Pancreas (tissue), 10 donors: Measurements from ENCODE around the gene CFAP46. TPM values are rescaled to one million over a fixed set of nuclear protein-coding genes. Genes with fewer than 3 reads are reported as not detected.

Source experiments
- ATAC-seq, 4 donors: fragments of 200-7000 bp; cut with Tn5 transposase; one replicate each; pipeline versions ENCODE4 v1.8.0 to v1.9.1; 2020; ENCODE audit warnings: mild to moderate bottlenecking in 4 of 4, moderate library complexity in 4 of 4
- DNase-seq, 6 donors: peaks; one replicate each; pipeline ENCODE4 v3.0.0-alpha.2; 2020
- FAIRE-seq: peaks from 2 replicates; lab custom pipeline; 2012; peaks lifted over from hg19 to GRCh38; lab: Jason Lieb, UNC
- H3K27ac ChIP-seq, 4 donors: fragments of 200-600 bp; sonication (generic); 1 replicate in 3 of 4; 2 replicates in 1 of 4; pipeline versions ENCODE4 v1.5.0 to v1.8.0; 2020
- H3K27me3 ChIP-seq, 4 donors: fragments of 200-600 bp; one replicate each; pipeline ENCODE4 v1.8.0; 2021
- H3K36me3 ChIP-seq, 3 donors: fragments of 200-600 bp; sonication (generic) in 1 of 3; one replicate each; pipeline versions ENCODE4 v1.5.0 to v1.8.0; 2020 to 2021
- H3K4me1 ChIP-seq, 3 donors: fragments of 200-600 bp; one replicate each; pipeline ENCODE4 v1.8.0; 2021
- H3K4me3 ChIP-seq, 4 donors: fragments of 200-600 bp; sonication (generic) in 2 of 4; one replicate each; pipeline versions ENCODE4 v1.5.0 to v1.8.0; 2020 to 2021
- H3K9me3 ChIP-seq, 4 donors: fragments of 200-600 bp; one replicate each; pipeline ENCODE4 v1.8.0; 2021
- CTCF ChIP-seq, 4 donors: fragments of 200-600 bp; sonication (generic) in 3 of 4; IDR thresholded peaks; one replicate each; pipeline versions ENCODE4 v1.5.0 to v1.8.0; 2021; ENCODE audit warnings: antibody characterized with exemption in 4 of 4
- WGBS, 2 donors: extraction: QIAGEN DNeasy Blood & Tissue Kit; methylation state at CpG; one replicate each; pipeline ENCODE4 v1.1.7; 2013; 5-methylcytosine and 5-hydroxymethylcytosine counted together
- intact Hi-C, 3 donors: fragments of 100-400 bp; cut with DNase I; formaldehyde crosslinking; loops; one replicate each; pipeline versions ENCODE4 v1.11.1 to v1.14.2; 2022
- polyA plus RNA-seq, 2 donors: library from polyadenylated mRNA; stranded (reverse); fragments of 200-250 nt; gene quantifications; one replicate each; pipeline ENCODE4 v1.2.3, GENCODE V29; 2013
- total RNA-seq, 6 donors: library from RNA; stranded (reverse); fragmentation: NEBNext Ultra II Directional in 4 of 6; extraction: Animal tissue kit (Norgen Biotek cat#: 25700) in 4 of 6; gene quantifications; one replicate each; pipeline versions ENCODE4 v1.2.1 to v1.2.4, GENCODE V29; 2021 to 2023
- donor health status: healthy with polysubstance abuse.
- donor health status: DM: no; HTN: no; CAD: no; lungs with moderate emphysema.
- donor health status: DM: no; HTN: no; CAD: no.
- donor health status: control.
- donor health status: control.
- donor health status: Bipolar disorder and iron deficiency.
- donor health status: DM: yes; HTN: yes; CAD: no.
- donor health status: DM: no; HTN: no; CAD: no.
- donor health status: DM: no; HTN: no; CAD: no.
- donor health status: DM: yes; HTN: yes; CAD: no.

CFAP46 gene
- total and polyA plus RNA-seq, 8 donors, result 0.39 to 1.6 (median 1.0) TPM

- FAIRE-seq (no peak), ATAC-seq (no peak), DNase-seq (no peak)
- no peak overlapping the region for H3K27ac ChIP-seq
- H3K9me3 ChIP-seq, result no peaks in the 10 kb centered on the region
- no peak for TF ChIP-seq CTCF (IDR thresholded peaks at IDR 0.05)
- no peak overlapping the region for H3K4me3 ChIP-seq
- H3K36me3 ChIP-seq, result no peaks in the 10 kb centered on the region
- 6 to 9% methylated on average over 24 to 30 of the region's 30 CpGs for WGBS, 2 donors
- H3K27me3 ChIP-seq, result peaks cover 0 to 32% (median 15%) of the 10 kb centered on the region in 4 donors
- intact Hi-C loops, result loop anchor here in 1 of 3 donors (10.0 kb wide), 1 partner anchor 134 kb away; no protein-coding TSS in a partner anchor
- peaks cover 0 to 3% (median 0%) of the 10 kb centered on the region in 3 donors for H3K4me1 ChIP-seq
These were observed 153.5 kb downstream of the CFAP46 start for GRCh38 chr10:132788831-132789219.

GRCh38 chr10:132788180-132788830, 154.1 kb downstream of the CFAP46 start:
- 2% methylated on average over 51 to 78 of the region's 79 CpGs for WGBS, 2 donors
- TF ChIP-seq CTCF (IDR thresholded peaks at IDR 0.05), result no peak
- Histone ChIP-seq H3K9me3 (no peaks in the 10 kb centered on the region), H3K4me3 (no peak overlapping the region), H3K27me3 (peaks cover 0 to 36% (median 15%) of the 10 kb centered on the region in 4 donors), H3K4me1 (peaks cover 0 to 3% (median 0%) of the 10 kb centered on the region in 3 donors), H3K27ac (no peak overlapping the region), H3K36me3 (no peaks in the 10 kb centered on the region)
- no peak for DNase-seq
- intact Hi-C loops, result loop anchor here in 1 of 3 donors (10.0 kb wide), 1 partner anchor 134 kb away; no protein-coding TSS in a partner anchor
- peak in 3 of 4 donors; percentile 41 to 63 (median 45) for ATAC-seq
- FAIRE-seq, result no peak

GRCh38 chr10:132787495-132788179, 154.7 kb downstream of the CFAP46 start:
- intact Hi-C loops, result loop anchor here in 1 of 3 donors (10.0 kb wide), 1 partner anchor 133 kb away; no protein-coding TSS in a partner anchor
- Histone ChIP-seq H3K4me3 (peak overlapping the region in 1 of 4 donors; percentile 30), H3K27me3 (peaks cover 0 to 36% (median 15%) of the 10 kb centered on the region in 4 donors), H3K27ac (no peak overlapping the region), H3K9me3 (no peaks in the 10 kb centered on the region), H3K4me1 (peaks cover 0 to 3% (median 0%) of the 10 kb centered on the region in 3 donors), H3K36me3 (no peaks in the 10 kb centered on the region)
- no peak for FAIRE-seq
- TF ChIP-seq CTCF (IDR thresholded peaks at IDR 0.05), result no peak
- WGBS, 2 donors, result 2 to 3% methylated on average over 56 to 79 of the region's 80 CpGs
- peak in 1 of 4 donors; percentile 18 for ATAC-seq
- no peak for DNase-seq

GRCh38 chr10:132786884-132787494, 155.4 kb downstream of the CFAP46 start:
- Histone ChIP-seq H3K9me3 (no peaks in the 10 kb centered on the region), H3K27ac (no peak overlapping the region), H3K4me3 (peak overlapping the region in 1 of 4 donors; percentile 30), H3K4me1 (peaks cover 0 to 3% (median 0%) of the 10 kb centered on the region in 3 donors), H3K27me3 (peaks cover 0 to 36% (median 15%) of the 10 kb centered on the region in 4 donors), H3K36me3 (peaks cover 0 to 4% (median 0%) of the 10 kb centered on the region in 3 donors)
- ATAC-seq, result peak in 1 of 4 donors; percentile 8
- TF ChIP-seq CTCF (IDR thresholded peaks at IDR 0.05), result no peak
- no peak for DNase-seq
- intact Hi-C loops, result loop anchor here in 1 of 3 donors (10.0 kb wide), 1 partner anchor 132 kb away; no protein-coding TSS in a partner anchor
- WGBS, 2 donors, result 2 to 3% methylated on average over 62 to 80 of the region's 80 CpGs
- FAIRE-seq, result no peak
